Measurements from ENCODE around the gene LRP1.

LRP1 gene

GRCh38 chr12:57250956-57251355 lies 122.7 kb downstream of the LRP1 start, which contains the start of gene STAC3:
TSS of gene STAC3 (minus strand) at chr12:57251187. CDS start at chr12:57249636, 1,551 bp downstream.
- DNase-seq (ENCODE audit: low read depth): no peak
- no peak within 1 kb of the TSS for H3K4me3 ChIP-seq (ENCODE audit: low read depth, low read length)
- in situ Hi-C loops (cut with HindIII; ENCODE audit: low sequenced_read_pairs): no loop called here
- TF ChIP-seq, protein P1, sequence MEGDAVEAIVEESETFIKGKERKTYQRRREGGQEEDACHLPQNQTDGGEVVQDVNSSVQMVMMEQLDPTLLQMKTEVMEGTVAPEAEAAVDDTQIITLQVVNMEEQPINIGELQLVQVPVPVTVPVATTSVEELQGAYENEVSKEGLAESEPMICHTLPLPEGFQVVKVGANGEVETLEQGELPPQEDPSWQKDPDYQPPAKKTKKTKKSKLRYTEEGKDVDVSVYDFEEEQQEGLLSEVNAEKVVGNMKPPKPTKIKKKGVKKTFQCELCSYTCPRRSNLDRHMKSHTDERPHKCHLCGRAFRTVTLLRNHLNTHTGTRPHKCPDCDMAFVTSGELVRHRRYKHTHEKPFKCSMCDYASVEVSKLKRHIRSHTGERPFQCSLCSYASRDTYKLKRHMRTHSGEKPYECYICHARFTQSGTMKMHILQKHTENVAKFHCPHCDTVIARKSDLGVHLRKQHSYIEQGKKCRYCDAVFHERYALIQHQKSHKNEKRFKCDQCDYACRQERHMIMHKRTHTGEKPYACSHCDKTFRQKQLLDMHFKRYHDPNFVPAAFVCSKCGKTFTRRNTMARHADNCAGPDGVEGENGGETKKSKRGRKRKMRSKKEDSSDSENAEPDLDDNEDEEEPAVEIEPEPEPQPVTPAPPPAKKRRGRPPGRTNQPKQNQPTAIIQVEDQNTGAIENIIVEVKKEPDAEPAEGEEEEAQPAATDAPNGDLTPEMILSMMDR (IDR thresholded peaks at IDR 0.05; ENCODE audit: low read depth, low read length, missing control alignments): no peak

DNA sequence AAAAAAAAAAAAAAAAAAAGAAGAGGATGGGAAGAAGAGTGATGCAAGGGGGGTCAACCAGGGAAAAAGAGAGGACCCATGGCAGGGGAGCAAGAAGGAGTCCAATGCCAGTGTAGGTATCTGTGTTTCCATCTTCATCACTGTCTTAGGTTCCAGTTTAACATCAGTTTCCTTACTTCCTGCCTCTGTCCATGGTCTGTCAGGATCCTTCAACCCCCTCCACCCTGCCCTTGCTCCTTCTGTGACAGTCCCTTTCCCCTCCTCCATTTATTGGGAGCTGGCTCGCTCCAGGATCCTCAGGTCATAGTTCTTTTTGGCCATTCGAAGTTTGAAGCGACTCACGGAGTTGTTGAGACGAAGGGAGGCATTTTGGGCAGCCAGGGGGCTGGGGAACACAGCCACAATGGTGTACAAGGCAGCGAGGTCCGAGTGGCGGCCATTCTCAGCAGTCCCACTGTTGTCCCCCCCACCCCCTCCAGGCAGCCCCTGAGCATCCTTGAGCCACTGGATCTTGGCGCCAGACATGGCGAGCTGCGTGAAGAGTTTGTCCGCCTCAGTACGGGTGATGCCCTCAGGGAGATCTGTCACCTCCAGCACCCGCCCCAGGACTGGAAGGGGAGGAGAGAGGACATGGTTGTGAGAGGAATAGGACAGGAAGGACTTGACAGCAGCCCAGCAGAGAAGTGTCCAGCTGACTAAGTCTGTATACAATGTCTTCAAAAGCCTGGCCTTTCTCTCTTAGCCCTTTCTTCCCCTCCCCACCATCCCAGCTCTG lies 126.4 kb downstream of the LRP1 start:
- H3K4me3 ChIP-seq (ENCODE audit: low read depth, low read length): no peak overlapping the region
- no peak for DNase-seq (ENCODE audit: low read depth)

GRCh38 chr12:57255916-57256315 lies 127.6 kb downstream of the LRP1 start:
- no peak for DNase-seq (ENCODE audit: low read depth)
- TF ChIP-seq, protein P1 (IDR thresholded peaks at IDR 0.05; ENCODE audit: low read depth, low read length, missing control alignments): no peak
- in situ Hi-C loops (cut with HindIII; ENCODE audit: low sequenced_read_pairs): no loop called here
- no peak overlapping the region for H3K4me3 ChIP-seq (ENCODE audit: low read depth, low read length)

More for the DNA sequence above, 126.4 kb downstream of the LRP1 start:
- in situ Hi-C loops (cut with HindIII; ENCODE audit: low sequenced_read_pairs): no loop called here
- TF ChIP-seq, protein P1 (IDR thresholded peaks at IDR 0.05; ENCODE audit: low read depth, low read length, missing control alignments): no peak

DNA sequence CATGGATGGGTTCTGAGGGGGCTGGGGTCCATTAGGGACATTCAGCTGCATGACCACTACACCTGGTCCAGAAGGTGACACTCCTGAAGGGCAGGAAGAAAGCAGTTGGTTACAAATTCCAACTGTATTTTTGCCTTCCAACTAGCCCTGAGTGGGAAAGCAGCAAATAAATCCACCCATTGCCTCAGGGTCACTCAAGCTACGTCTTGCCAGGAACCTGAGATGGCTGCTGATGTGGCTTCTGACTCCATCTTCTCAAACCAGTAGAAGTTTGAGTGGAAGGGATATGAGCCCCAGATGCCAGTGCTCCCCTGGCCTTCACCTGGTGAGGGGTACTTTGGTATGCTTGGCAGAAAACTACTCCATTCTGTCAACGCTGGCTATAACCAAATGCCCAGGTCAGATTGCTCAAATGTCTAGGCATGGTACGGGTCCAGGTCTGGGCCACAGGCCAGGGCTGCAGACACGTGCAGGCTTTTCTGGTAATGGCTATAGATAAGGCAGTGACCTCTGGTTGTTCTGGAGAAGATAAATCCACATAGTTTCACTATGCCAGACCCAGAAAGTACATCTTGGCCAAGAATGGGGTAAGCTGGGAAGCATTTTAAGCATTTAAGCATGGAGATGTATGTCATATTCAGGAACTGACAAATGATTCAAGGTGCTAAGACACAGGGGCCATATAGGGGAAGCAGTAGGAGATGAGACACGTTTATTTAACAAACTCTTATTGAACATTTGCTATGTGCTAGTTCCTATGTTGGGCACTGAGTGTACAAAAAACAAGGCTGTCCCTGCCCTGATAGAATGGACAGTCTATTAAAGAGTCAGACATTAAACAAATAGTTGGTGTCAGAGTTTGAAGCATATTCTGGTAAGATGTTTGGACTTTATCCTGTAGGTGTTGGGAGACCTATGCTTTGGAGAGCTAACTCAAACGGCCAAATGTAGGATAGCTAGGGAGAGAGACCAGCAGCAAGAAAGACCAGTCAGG lies 131.0 kb downstream of the LRP1 start:
- DNase-seq (ENCODE audit: low read depth): no peak
- H3K4me3 ChIP-seq (ENCODE audit: low read depth, low read length): no peak overlapping the region
- in situ Hi-C loops (cut with HindIII; ENCODE audit: low sequenced_read_pairs): no loop called here
- TF ChIP-seq, protein P1 (IDR thresholded peaks at IDR 0.05; ENCODE audit: low read depth, low read length, missing control alignments): no peak

GRCh38 chr12:57260366-57260765 lies 132.1 kb downstream of the LRP1 start:
- in situ Hi-C loops (cut with HindIII; ENCODE audit: low sequenced_read_pairs): no loop called here
- TF ChIP-seq, protein P1 (IDR thresholded peaks at IDR 0.05; ENCODE audit: low read depth, low read length, missing control alignments): no peak
- DNase-seq (ENCODE audit: low read depth): no peak
- H3K4me3 ChIP-seq (ENCODE audit: low read depth, low read length): no peak overlapping the region

- no peak overlapping the region for H3K4me3 ChIP-seq (ENCODE audit: low read depth, low read length)
- DNase-seq (ENCODE audit: low read depth): no peak
- TF ChIP-seq, protein P1 (IDR thresholded peaks at IDR 0.05; ENCODE audit: low read depth, low read length, missing control alignments): no peak
- in situ Hi-C loops (cut with HindIII; ENCODE audit: low sequenced_read_pairs): no loop called here
Observed at GRCh38 chr12:57261428-57261865, 133.2 kb downstream of the LRP1 start.
